A549 (cell line): ENCODE measurements around the gene GSG1L.

ENCODE experiments used
- EP300 ChIP-seq, 2 experiments: fragments of >200 bp; sonication (Bioruptor Twin); formaldehyde crosslinking; IDR thresholded peaks; 2 replicates in 1 of 2; 3 replicates in 1 of 2; pipeline ENCODE4 v1.6.1; 2016 to 2017
- JUN ChIP-seq, 2 experiments: fragments of >200 bp; sonication (Bioruptor Twin); formaldehyde crosslinking; IDR thresholded peaks; 2 replicates in 1 of 2; 3 replicates in 1 of 2; pipeline ENCODE4 v1.6.1; 2016 to 2017
- SMC3 ChIP-seq: fragments of >200 bp; sonication (Bioruptor Twin); formaldehyde crosslinking; IDR thresholded peaks from 3 replicates; pipeline ENCODE4 v1.6.1; 2018; ENCODE audit warnings: inconsistent platforms

GRCh38 chr16:27748868-27749546, 314.5 kb downstream of the GSG1L start:
- no peak for TF ChIP-seq EP300 (IDR thresholded peaks at IDR 0.05)
- TF ChIP-seq JUN (IDR thresholded peaks at IDR 0.05), result no peak
- no peak for TF ChIP-seq SMC3
